DMS153 treated with DMSO at 0.1 percent for 48 hours (cell line): ENCODE data around the gene PCP2.

Experiments
- DNase-seq: peaks from one replicate; lab custom pipeline; 2025; ENCODE audit not compliant: unreplicated experiment; lab: John Stamatoyannopoulos, UW

PCP2 gene

DNA sequence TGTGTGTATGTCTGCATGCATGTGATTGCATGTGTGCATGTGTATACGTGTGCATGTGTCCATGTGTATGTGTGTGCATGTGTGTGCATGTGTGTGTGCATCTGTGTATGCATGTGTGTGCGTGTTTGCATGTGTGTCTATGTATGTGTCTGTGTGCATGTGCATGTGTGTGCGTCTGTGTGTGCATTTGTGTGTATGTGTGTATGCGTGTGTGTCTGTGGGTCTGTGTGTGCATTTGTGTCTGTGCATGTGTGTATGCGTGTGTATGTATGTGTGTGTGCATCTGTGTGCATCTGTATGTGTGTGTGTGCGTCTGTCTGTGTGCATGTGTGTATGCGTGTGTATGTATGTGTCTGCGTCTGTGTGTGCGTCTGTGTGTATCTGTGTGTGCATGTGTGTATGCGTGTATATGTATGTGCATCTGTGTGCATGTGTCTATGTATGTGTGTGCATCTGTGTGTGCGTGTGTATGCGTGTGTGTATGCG is 6.4 kb upstream of the PCP2 start:
- DNase-seq: no peak

DNA sequence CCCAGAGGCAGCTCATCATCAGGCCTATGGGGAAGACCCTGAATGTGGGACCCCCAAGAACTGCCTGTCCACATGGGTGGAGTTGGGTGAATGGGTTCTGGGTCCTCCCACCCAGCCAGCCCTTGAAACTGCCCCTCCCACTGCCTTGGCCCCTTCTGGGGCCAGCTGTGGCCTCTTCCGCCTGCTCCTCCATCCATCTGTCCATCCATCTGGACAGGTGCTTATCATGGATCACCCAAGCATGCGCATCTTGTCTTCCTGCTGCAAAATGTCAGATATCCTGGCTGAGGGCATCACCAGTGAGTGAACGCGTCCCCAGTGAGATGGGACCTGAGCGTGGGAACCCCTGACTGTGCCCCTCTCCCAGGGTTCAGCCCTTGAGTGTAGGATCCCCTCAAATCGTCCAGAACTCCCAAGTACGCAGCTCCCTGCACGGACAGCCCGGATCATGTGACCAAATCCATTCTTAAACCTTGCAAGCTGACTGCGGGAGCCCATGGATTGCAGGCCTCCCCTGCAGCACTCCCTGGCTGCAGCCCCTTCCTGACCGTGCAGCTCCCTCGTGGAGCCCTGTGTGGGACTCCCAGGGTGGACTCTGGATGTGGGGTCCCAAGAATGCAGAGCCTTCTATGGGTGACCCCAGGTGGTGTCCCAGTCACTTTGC is 5.4 kb upstream of the PCP2 start:
- DNase-seq: no peak

DNA sequence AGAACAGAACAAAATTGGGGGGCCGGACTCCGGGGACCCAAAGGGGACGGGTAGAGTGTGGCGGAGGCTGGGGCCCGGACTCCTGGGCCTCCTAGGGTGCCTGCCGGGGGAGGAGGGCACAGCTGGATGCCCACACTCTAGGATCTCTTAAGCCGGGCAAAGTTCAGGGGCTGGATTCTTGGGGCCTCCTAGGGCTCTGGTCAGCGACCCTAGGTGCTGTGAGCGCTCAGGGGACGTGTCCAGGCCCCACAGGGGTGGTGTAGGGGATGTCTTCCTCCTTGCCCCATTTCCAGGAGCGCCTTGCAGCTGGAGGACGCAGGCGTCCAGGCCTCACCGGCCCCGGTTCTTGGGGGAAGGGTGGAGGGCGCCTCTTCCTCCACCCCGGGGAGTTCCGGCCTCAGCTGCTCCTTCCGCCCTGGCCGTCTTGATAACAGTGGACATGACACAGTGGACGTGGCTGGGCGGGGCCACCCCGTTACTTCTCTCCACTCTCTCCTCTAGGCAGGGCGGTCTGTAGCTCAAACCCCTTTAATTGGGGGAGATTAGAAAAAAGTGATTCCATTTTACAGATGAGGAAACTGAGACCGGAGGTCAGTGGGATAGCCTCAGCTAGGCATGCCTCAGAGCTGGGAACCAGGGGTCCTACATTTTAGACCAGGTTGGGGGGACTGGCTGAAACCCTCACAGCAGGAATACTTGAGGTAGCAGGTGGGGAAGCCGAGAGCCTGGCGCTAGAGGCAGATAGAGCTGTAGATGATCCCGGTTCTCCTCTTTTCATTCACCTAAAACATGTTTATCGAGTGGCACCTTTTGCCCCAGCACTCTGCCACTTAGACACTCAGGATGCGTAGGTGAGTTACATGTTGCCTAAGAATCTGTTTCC is 4.1 kb upstream of the PCP2 start:
- DNase-seq: no peak

DNA sequence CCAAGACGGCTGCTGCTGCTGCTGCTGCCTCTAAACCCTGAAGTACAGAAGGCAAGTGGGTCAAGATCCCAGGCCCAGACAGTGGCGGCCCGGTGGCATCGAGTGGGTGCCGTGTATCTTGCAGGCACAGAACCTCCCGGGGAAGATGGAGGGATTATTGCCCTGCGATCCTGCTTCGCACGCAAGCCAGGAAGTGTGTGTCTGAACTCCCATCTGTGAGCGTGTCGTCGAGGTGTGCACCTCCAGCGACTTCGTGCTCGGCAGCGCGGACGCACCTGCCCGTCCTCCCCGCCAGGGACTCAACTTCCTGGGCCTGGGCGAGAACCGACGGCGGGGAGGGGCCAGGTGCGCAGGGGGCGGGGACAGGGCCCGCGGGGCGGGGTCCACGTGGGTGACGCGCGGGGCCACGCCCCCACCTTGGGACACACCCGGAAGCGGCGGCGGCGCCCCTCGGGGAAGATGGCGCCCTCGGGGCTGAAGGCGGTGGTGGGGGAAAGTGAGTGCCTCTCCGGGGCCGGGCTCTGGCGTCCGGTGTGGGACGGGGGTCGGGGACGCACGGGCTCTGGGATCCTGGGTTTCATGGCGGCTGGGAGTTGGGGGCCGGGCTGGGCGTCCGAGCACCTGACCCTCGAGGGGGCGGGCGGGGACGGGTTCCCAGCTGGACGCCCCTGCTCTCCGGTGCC is 3.3 kb upstream of the PCP2 start, which contains the start of gene STXBP2:
Gene STXBP2 (plus strand): TSS at position 420 of the 683 bp plus-strand sequence. CDS start 40 bp downstream, at position 460.
- peak; percentile 67 for DNase-seq

DNA sequence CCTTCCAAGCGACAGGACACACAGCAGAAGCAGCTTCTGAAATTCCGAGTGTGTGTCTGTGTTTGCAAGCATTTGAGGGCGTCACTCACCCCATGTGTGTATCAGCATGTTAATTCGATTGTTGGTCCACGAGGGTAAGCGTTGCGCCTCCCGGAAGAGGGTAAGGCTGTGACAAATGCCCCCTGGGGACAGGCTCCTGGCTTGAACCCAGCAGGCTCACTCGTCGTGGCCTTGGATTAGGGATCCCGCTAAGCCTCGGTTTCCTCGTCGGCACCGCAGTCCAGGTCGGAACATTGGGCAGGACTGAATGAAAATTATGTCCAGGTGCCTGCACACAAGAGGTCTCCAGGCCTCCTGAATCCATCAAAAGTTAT is 2.8 kb upstream of the PCP2 start:
- no peak for DNase-seq

DNA sequence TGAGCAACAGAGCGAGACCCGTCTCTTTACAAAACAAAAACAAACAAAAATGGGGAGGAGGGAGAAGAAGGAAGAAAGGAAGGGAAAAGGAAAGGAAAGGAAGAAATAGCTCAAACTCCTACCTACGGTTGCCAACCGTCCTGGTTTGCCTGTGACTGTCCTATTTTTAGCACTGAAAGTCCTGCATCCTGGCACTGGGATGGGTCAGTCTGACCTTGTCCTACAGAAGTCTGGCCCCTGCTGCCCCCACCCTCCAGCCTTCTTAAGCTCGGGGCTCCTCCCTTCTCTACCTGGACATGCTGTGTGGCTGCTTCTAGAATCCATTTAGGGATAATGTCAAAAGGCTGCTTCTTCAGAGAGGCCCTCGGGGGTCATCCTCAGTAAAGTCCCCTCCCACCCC is 2.2 kb upstream of the PCP2 start:
- DNase-seq: no peak

DNA sequence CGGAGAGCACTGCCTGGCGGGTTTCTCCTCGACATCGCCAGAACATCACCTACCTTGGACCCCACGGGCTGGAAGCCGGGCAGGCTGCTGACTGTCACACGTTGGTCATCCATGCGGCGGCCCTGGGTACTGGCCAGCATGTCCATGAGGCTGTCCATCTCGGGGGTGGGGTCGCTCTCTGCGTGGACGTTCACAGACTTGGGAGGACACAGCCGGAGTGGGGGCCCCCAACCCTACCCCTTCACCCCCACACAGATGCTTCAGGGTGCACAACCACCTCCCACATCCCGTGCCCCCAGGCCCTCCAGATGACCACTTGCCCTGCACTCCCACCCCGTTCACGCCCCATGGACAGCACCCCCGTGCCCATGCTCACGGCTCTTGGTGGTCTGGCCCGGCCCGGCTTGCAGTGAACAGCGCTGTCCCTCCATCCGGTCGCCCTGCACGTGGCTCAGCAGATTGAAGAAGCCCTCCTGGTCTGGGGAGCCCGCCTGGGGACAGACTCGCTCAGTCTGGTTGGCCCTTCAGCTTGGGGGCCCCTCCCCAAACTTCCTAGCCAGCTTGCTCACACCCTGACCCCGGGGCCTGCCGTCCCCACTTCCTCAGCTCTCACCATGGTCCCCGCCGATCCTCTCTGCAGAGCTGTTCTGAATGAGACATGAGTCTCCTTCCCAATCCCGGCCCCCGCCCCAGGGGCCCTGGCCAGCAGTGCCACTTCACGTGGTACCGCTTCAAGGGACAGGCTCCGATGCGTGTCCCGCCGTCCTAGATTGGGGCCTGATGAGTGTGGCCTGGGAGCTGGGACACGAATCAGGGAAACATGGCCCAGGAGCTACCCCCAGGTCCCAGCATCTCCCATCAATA is 947 bp downstream of the PCP2 start:
- DNase-seq: no peak

DNA sequence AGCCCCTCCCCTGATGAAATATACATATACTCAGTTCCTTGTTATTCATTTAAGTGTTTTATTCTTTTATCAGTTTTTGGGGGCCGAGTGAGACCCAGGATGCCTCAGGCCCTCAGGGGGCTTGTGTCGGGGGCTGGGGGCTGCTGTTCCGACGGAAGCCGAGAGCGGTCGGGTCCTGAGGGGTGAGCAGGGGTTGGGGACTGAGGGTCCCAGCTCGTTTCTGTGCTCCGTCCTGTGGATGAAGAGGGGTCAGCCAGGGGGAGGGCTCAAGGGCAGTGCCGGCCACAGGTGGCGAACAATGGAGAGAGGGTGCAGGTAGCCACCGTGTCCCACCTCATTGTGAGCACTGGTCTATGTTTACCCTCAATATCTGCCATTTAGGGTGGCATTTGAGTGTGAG is 1.9 kb downstream of the PCP2 start:
- no peak for DNase-seq

DNA sequence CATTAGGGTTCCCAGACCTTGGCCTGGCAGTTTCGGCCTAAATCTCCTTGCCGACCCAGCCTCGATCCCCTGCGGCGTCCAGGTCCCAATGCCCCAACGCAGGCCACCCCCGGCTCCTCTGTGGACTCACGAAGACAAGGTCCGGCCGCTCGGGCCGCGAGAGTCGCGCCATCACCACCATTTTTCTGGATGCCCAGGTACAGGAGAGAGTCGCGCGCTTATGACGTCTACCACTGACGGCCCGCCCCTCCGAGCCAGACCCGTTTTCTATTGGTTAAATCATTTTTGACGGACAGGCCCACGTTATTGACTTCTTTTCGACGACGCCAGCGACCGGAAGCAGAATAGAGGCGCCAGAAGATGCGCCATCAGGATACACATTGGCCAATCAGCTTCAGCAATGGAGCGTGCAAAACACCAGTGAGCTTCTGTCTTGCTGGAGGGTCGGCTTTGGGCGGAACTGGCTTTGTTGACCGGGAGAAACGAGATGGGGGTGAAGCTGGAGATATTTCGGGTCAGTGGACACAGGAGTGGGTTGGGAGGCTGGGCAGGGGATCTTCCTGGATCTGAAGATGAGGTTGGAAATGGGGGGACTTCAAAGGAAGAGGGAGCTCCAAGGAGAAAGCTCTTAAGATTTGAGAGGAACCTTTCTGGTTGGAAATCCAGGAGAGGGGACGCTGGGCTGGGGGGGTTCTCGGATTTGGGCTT is 4.0 kb downstream of the PCP2 start, which contains the start of the genes PET100 and XAB2:
Gene PET100 (plus strand): TSS at position 447 of the 708 bp plus-strand sequence. CDS start 41 bp downstream, at position 488.
Gene XAB2 (minus strand): TSS at position 199 of the 708 bp plus-strand sequence. CDS start 18 bp downstream, at position 181.
- peak; percentile 97 for DNase-seq

DNA sequence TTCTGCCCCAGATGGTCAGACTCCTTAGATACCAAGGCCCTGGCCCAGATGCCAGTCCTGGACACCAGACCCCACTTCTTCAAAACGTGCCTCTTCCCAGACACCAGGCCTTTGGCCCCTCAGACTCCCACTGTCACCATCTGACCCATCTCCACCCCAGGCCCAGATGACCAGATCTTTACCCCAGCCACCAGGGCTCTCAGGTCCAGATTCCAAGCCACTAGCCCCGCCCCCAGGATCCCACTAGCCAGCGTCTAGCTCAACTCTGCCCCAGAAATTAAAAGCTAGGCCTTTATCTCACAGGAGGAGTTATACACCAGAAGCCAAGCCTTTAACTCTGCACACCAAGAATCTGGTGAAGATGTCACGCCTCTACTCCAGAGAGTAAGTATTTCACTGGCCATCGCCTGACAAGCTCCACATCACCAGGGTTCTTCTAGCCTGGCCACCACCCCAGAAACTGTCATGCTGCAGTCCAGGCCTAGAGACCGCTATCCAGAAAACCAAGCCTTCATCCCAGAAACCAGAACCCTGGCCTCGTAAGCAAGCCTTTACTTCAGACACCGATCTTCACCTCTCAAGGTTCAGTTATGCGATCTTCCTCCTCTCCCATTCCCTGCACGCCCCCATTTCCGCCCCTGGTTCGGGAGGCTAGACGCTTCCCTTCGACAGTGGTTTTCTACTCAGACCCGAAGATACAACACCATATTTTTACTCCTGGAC is 4.8 kb downstream of the PCP2 start:
- DNase-seq: no peak

DNA sequence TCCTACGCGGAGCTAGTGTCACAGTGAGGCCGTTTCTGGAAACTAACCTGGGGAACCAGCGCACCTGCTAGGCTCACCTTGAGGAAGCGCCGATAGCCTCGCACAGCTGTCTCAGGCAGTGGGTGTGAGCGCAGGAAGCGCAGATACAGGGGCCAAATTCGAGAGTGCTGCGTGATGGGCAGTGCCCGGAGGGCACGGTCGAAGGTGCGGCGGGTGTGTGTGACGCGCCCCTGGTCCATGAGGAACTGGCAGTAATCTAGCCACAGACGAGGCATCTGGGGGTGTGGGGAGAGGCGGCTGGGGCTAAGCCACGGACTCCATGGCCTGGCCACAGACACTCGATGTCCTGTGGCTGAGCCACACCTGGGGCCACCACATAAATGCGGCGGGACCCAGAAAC is 6.4 kb downstream of the PCP2 start:
- no peak for DNase-seq

DNA sequence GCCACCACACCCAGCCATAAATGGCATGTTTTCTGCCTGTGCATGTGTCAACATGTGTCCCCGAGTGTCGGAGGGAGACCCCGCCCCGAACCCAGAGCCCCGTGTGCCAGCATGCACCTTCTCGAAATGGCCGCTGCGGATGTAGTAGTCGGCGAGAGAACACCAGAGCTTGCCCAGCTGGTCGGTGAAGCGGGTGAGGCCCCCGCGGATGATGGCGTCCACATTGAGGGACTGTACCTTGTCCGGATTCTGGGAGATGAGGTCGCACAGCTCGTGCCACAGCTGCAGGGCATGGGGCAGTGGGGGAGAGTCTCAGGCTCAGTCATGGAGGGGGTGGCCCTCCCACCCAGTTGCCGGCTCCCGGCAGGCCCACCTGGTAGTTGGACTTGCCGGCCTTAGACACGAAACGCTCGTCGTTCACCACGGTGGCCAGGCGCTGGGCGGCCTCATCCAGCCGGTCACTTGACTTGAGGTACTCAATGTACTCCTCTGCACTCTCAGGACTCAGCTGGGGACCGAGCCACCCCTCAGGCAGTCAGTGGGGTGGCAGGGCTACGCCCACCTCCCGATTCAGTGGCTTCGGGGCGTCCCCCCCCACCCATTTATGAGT is 7.7 kb downstream of the PCP2 start:
- no peak for DNase-seq

DNA sequence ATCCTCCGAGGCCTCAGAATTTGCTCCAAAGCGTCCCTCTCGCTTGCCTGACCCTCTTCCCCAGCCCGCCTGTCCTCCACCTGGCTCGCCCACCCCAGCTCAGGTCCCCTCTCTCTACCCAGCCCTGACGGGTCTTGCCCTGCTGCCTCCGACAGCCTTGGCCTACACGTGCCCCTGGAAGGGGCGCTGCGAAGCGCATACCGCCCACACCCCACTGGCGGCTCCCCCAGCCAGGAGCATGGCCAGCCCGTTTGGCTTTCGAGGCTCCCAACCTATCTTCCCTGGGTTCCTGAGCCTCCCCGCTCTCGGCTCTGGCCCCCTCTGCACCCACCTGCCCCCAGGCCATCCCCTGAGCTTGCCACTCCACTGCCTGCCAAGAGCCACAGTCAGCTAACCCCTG is 8.7 kb downstream of the PCP2 start:
- DNase-seq: no peak

DNA sequence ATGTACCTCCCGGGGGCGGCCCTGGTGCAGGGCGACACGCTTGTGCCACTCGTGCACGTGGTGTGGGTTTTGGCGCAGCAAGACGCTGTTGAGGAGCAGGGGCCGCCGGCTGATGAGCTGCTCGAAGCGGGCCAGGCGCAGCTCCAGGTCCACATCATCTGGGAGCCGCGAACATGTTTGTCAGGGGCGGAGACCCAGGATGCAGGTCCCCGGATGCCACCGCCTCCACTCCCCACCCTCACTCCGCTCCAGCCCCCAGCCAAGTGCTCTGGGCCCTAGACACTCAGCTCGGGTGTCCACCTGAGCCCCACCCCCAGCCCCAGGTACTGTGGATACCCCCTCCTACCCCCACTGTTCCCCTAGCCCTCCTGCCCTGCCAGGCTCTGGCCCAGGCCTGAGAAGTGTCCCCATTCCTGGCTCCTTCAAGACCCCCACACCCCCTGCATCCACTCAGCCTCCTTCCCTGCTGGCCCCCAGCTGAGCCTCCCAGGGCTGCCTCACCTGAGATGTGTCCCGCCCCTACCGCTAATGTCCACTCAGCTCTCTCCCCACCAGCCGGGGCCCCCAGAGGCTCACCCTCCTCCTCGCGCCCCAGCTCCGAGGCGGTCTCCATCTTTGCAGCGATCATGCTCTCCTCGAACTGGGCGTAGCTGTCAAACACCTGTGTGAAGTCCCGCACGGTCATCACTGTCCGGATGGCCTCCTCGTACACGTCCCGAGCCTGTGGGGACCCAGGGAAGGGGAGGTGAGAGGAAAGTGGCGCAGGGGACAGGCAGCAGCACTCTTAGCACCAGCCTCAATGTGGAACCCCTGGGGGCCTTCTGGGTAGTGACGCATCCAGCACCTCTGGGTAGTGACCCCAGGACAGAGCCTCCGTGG is 9.6 kb downstream of the PCP2 start:
- no peak for DNase-seq

DNA sequence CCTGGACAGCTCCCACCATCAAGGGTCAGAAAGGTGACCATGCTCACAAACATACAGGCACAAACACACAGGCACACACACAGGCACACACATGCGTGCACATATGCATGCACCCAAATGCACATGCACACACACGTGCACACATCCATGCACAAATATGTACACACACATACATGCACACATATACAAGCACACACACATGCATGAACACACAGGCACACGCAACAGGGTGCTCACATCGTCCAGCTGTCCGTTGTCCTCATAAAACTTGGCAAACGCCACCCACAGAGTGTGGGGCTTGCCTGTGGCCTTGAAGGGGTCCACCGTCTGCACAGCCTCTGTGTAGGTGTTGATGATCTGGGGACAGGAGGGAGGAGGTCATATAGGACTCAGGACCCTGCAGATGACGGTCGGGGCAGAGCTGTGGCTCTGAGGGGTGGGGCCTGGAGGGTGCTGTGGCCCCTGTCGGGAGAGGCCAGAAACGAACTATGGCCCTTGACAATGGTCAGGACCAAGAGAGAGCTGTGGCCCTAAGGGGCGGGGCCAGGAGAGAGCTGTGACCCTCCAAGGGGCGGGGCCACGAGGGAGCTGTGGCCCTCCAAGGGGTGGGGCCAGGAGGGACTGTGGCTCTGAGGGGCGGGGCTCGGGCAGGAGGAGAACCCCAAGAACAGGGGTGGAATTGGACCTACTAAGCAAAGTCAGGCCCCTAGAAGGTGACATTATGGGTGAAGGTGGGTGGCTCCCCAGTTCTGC is 10.4 kb downstream of the PCP2 start:
- DNase-seq: no peak

DNA sequence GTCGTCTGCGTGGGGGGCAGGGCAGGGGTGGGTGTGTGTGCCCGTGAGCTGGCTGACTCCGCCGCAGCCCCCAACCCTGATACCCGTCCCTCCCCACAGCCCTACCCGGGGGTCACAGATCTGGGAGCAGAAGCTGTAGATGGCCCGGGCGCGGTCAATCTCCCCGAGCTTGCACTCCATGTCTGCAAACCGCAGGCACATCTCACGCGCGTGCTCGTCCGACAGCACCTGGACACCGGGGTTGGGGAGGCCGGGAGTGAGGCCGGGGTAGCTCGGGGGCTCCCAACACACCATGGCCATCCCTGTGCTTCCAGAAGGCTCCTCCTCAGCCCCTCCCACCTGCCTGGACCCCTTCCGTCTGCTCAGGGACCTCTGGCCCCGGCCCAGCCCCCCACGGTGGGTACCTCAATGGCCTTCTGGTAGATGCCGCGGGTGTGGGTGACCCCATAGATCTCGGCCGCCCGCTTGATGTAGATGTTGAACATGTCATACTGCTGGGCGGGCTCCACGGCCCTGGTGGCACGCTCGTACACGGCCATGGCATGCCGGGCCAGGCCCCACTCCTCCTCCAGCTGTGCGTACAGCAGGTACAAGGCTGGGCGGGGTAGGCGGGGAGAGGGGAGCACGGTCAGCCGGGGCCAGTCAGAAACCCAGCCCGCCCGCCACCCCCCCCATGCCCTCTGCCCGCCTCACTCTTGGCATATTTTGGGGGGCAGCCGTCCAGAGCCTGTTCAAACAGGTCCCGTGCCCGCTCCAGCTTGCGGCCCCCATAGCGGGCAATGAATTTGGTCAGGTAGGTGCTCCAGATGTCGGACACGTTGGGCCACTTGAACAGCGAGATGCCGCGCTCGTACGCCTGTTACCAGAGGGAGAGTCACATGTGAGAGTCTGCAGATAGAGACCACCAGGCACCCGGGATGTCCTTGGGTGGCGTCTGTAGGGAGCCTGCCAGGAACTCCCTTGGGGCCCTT is 12.8 kb downstream of the PCP2 start:
- no peak for DNase-seq
